Stimulated activated CD8-positive, alpha-beta memory T cell treated with anti-CD3 and anti-CD28 coated beads, Interleukin-7, amount 100 ng/mL, for 48 hours (primary cell): ENCODE measurements around the gene LIPT1.
"Not testable (repeated sequence)": the region's sequence is repeated elsewhere in the genome, so short reads cannot be mapped to it uniquely, and the experiment has no call there.

Experiments used
- DNase-seq, 2 donors: peaks; one replicate each; pipeline ENCODE4 v3.0.0-alpha.2; 2020; ENCODE audit warnings: low read depth in 1 of 2; ENCODE audit errors: extremely low read depth in 1 of 2

The LIPT1 gene

GRCh38 chr2:99154643-99155536 is at the start of gene LIPT1, which contains the start of gene TSGA10:
Gene LIPT1, plus strand, starts transcription at chr2:99154967. Its CDS starts 6,991 bp downstream, at chr2:99161958.
Gene TSGA10, minus strand, starts transcription at chr2:99154942. Its CDS starts 45,503 bp downstream, at chr2:99109439.
- DNase-seq = peak; percentile 86 to 91

- no peak for DNase-seq
Observed at GRCh38 chr2:99106913-99107312, 47.9 kb upstream of the LIPT1 start.

GRCh38 chr2:99111236-99111635 is 43.5 kb upstream of the LIPT1 start:
- no peak for DNase-seq

DNA sequence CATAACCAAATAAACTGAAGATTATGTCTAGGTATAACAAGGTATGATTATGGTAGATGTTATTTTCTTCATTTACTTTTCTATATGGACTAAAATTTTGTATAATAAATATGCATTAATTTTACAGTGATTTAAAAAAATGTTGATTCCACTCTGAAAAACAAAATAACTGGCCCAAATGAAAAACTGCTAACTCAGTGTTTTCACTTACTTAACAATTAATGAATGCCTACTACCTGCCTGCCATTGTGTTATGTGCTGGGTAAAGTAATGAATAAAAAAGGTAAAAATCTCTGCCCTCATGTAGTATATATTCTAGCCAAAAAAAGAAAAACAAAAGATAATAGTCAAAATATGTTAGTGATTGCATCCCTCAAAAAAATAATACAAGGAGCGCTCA is 42.8 kb upstream of the LIPT1 start:
- no peak for DNase-seq

- DNase-seq = no peak
Observed at GRCh38 chr2:99112617-99113016, 42.1 kb upstream of the LIPT1 start.

DNA sequence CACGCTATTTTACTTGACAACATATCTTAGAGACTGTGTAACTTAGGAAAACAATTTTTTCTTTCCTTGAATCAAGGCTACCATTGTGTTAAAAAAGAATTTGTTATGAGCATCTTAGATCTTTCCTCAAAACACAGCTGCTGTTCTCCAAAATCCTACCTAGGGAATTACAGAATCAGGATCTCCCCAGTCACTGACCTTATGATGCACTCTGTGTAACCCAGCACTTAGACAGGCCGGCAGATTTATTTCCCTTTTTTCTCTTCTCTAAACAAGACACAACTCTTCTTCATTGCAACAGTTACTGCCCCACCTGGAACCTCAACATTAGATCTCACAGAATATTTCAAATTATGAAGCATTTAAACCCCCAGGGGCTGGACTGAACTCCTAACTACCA is 26.8 kb upstream of the LIPT1 start:
- DNase-seq = no peak

DNA sequence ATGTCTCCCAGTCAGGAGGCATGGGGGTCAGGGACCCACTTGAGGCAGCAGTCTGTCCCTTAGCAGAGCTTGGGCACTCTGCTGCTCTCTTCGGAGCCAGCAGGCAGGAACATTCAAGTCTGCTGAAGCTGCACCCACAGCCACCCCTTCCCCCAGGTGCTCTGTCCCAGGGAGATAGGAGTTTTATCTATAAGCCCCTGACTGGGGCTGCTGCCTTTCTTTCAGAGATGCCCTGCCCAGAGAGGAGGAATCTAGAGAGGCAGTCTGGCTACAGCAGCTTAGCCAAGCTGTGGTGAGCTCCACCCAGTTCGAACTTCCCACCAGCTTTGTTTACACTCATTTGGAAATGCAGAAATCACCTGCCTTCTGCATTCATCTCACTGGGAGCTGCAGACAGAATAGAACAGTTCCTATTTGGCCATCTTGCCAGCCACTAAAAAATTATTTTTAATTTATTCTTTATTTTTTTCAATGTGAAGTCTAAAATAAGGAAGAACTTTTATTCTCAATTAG is 19.7 kb upstream of the LIPT1 start:
- DNase-seq = not testable (repeated sequence)

DNA sequence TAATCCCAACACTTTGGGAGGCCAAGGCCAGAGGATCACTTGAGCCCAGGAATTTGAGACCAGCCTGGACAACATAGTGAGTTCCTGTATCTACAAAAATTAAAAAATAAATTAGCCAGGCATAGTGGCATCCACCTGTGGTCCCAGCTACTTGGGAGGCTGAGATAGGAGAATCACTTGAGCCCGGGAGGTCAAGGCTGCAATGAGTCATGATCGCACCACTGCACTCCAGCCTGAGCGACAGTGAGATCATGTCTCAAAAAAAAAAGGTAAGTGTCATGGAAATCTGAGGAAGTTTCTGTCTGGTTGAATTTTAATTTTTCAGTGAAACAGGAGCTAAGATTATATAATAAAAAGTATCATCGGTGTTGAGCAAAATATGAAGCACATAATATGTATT is 15.8 kb upstream of the LIPT1 start:
- no peak for DNase-seq

GRCh38 chr2:99140056-99140859 is 14.5 kb upstream of the LIPT1 start:
- no peak for DNase-seq

DNA sequence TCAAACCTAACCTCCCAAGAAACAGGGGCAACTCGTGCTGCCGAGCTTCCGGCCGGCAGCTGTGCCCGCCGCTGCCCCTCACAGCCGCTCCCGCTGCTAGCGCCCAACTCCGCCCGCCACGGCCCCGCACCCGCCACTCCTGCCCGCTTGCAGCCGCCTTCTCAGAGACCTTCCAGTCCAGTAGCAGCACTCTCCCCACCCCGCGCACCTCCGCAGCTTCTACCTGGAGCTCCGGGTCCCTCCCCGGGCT is 14.0 kb upstream of the LIPT1 start:
- no peak for DNase-seq

GRCh38 chr2:99141110-99142108 is 13.4 kb upstream of the LIPT1 start, which contains the start of gene C2orf15:
Gene C2orf15, plus strand, starts transcription at chr2:99141707. Its CDS starts 8,852 bp downstream, at chr2:99150559.
- peak; percentile 95 to 96 for DNase-seq

GRCh38 chr2:99150706-99151105 is 4.1 kb upstream of the LIPT1 start:
- no peak for DNase-seq

DNA sequence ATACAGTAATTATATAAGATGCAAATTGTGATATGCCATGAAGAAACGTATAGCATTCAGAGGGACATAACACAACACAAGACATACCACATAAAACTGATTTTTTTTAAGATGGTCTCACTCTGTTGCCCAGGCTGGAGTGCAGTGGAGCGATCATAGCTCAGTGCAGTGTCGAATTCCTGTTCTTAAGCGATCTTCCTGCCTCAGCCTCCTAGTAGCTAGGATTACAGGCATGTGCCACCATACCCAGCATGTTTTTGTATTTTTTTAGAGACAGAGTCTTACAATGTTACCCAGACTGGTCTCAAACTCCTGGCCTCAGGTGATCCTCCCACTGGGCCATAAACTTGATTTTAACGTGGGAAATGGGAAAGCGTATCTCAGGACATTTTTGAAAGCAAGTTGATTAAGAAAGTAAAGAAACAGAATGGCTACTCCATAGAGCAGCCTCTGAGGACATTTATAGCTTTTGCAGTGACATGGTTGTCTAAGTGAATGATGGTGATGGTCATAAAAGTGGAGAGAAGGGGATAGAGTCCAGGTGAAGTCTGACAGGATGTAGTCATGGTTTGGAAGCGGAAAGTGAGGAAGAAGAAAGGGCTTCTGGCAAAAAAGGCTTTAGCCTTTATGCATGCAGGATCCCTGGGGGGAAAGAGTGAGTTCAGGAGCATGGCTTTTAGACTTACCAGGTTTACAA is 2.4 kb upstream of the LIPT1 start:
- no peak for DNase-seq

DNA sequence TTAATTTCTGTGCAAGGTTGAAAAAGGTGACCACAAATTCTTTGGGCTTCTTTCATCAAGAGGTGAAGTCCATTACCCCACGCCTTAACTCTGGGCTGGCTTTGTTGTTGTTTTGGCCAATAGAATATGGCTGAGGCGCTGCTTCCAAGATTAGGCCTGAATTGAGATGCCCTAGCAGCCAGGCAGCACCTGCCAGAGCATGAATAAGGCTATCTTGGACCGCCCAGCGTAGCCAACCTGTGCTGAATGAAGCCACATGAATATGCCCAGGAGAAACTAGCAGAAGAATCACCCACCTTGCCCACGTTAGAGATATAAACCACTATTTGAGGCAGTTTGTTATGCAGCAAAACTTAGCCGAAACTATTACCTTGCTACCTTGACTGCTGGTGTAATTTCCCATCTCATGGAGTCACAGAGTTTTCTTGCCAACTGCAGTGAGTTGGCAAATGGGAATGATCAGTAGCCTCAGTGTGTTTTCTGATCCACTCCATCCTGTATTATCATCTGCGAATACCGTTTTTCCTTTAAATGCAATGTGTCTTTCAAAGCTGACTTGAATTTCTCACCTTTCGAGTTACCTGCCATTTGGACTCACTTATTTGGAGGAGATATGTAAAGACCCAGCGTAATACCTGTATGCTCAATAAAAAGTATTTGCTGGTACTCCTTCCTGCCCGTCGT is 704 bp upstream of the LIPT1 start:
- no peak for DNase-seq

GRCh38 chr2:99156891-99157290 is 2.1 kb downstream of the LIPT1 start:
- DNase-seq = no peak

GRCh38 chr2:99158599-99158998 is 3.8 kb downstream of the LIPT1 start:
- no peak for DNase-seq

- no peak for DNase-seq
Observed at GRCh38 chr2:99159594-99159993, 4.8 kb downstream of the LIPT1 start.

GRCh38 chr2:99166218-99166617 is 11.5 kb downstream of the LIPT1 start:
- DNase-seq = no peak

DNA sequence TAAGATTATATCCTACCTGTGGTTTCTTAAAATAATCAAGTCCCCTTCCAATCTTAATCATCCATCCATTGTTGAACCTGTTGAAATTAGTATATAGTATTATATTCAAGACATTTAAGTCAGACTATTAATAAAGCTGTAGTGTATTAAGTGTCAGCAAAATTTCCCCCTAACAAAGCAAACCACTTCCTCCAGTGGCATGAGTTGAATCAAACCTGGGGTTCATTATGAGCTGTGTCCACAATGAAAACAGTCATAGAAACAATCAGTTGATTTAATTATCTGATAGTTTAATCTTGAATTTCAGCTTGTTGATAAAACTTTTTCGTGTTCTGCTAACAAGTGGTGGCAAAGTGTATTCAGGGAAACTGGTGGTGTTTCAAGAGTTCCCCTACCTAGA is 14.8 kb downstream of the LIPT1 start:
- no peak for DNase-seq
